Left renal pelvis (tissue), 4 donors: ENCODE measurements around the gene SMIM10. TPM values are rescaled to one million over a fixed set of nuclear protein-coding genes. Genes with fewer than 3 reads are reported as not detected.
A peak's percentile ranks its signal among the peaks of the same experiment; 100 is the strongest.
"Not testable (repeated sequence)": the region's sequence is repeated elsewhere in the genome, so short reads cannot be mapped to it uniquely, and the experiment has no call there.

Experiments
- DNase-seq, 4 donors: peaks; one replicate each; pipeline ENCODE4 v3.0.0-alpha.2; 2013; ENCODE audit warnings: low read depth in 4 of 4, low spot score in 3 of 4
- polyA plus RNA-seq, 4 donors: library from polyadenylated mRNA; unstranded; fragments of 120-200 nt; gene quantifications; one replicate each; pipeline ENCODE4 v1.2.1, GENCODE V29; 2013; ENCODE audit not compliant: insufficient read length in 4 of 4

Gene SMIM10
- 10 to 100 TPM in 3 of 4 donors, 1 to 10 TPM in 1; 8.8 to 12.2 (median 11.1) TPM for polyA plus RNA-seq

- DNase-seq = peak in 1 of 4 donors; percentile 22
Measured at GRCh38 chrX:134990801-134991481, at the start of gene SMIM10. Gene SMIM10, plus strand, starts transcription at chrX:134990991. Its CDS starts 105 bp downstream, at chrX:134991096.

- not testable (repeated sequence) for DNase-seq
Measured at GRCh38 chrX:134946364-134946763, 44.4 kb upstream of the SMIM10 start.

- DNase-seq = no peak
Measured at GRCh38 chrX:134948333-134949241, 42.2 kb upstream of the SMIM10 start.

- DNase-seq = no peak
Measured at GRCh38 chrX:134949271-134949670, 41.5 kb upstream of the SMIM10 start.

GRCh38 chrX:134957836-134958235, 33.0 kb upstream of the SMIM10 start:
- no peak for DNase-seq

- not testable (repeated sequence) for DNase-seq
Measured at GRCh38 chrX:134960366-134960765, 30.4 kb upstream of the SMIM10 start.

GRCh38 chrX:134963041-134963440, 27.8 kb upstream of the SMIM10 start:
- DNase-seq = no peak

- DNase-seq = no peak
Measured at GRCh38 chrX:134969726-134970125, 21.1 kb upstream of the SMIM10 start.

GRCh38 chrX:134971926-134972325, 18.9 kb upstream of the SMIM10 start:
- DNase-seq = no peak

GRCh38 chrX:134975516-134975915, 15.3 kb upstream of the SMIM10 start:
- no peak for DNase-seq

GRCh38 chrX:134981910-134982309, 8.9 kb upstream of the SMIM10 start:
- DNase-seq = no peak

- no peak for DNase-seq
Measured at GRCh38 chrX:134982748-134983147, 8.0 kb upstream of the SMIM10 start.

- DNase-seq = no peak
Measured at GRCh38 chrX:134985479-134985878, 5.3 kb upstream of the SMIM10 start.

- DNase-seq = no peak
Measured at GRCh38 chrX:134990475-134990800, 353 bp upstream of the SMIM10 start.

- no peak for DNase-seq
Measured at GRCh38 chrX:134997646-134998045, 6.9 kb downstream of the SMIM10 start.

- DNase-seq = no peak
Measured at GRCh38 chrX:134998246-134998645, 7.5 kb downstream of the SMIM10 start.

GRCh38 chrX:134999469-134999868, 8.7 kb downstream of the SMIM10 start:
- no peak for DNase-seq

- no peak for DNase-seq
Measured at GRCh38 chrX:135000516-135000915, 9.7 kb downstream of the SMIM10 start.

GRCh38 chrX:135003876-135004623, 13.3 kb downstream of the SMIM10 start:
- peak; percentile 74 to 82 (median 78) for DNase-seq

GRCh38 chrX:135006187-135006586, 15.4 kb downstream of the SMIM10 start:
- no peak for DNase-seq

GRCh38 chrX:135009057-135009610, 18.3 kb downstream of the SMIM10 start:
- no peak for DNase-seq
